Loucy (cell line): ENCODE measurements around the gene CDR2.

Source experiments
- H2AFZ ChIP-seq: fragments of 200-600 bp; sonication (generic); 2 replicates; pipeline ENCODE4 v1.6.0; 2016; ENCODE audit warnings: antibody characterized with exemption, mild to moderate bottlenecking, low read length, moderate library complexity
- H3F3A ChIP-seq: fragments of 200-600 bp; 2 replicates; pipeline ENCODE4 v1.6.0; 2016; ENCODE audit warnings: antibody characterized with exemption, low read depth, mild to moderate bottlenecking
- H3K27me3 ChIP-seq: fragments of 200-600 bp; sonication (generic); 2 replicates; pipeline ENCODE4 v1.6.1; 2014; ENCODE audit warnings: low read length, mild to moderate bottlenecking; ENCODE audit not compliant: insufficient read depth, poor library complexity, severe bottlenecking
- H3K36me3 ChIP-seq: fragments of 200-600 bp; sonication (generic); 2 replicates; pipeline ENCODE4 v1.6.1; 2016; ENCODE audit warnings: low read length; ENCODE audit not compliant: insufficient read depth
- H3K4me1 ChIP-seq: fragments of 200-600 bp; sonication (generic); 2 replicates; pipeline ENCODE4 v1.5.1; 2014; ENCODE audit warnings: low read length, mild to moderate bottlenecking; ENCODE audit not compliant: insufficient read depth, poor library complexity, severe bottlenecking
- H3K4me2 ChIP-seq: fragments of 200-600 bp; sonication (generic); 2 replicates; pipeline ENCODE4 v1.6.0; 2014; ENCODE audit warnings: antibody characterized with exemption, low read length, low read depth, mild to moderate bottlenecking; ENCODE audit not compliant: poor library complexity, severe bottlenecking
- H3K4me3 ChIP-seq: fragments of 200-600 bp; sonication (generic); 2 replicates; pipeline ENCODE4 v1.5.1; 2014; ENCODE audit warnings: low read length, mild to moderate bottlenecking, mixed read lengths; ENCODE audit not compliant: poor library complexity, severe bottlenecking
- H3K79me2 ChIP-seq: fragments of 200-600 bp; sonication (generic); 2 replicates; pipeline ENCODE4 v1.6.1; 2014; ENCODE audit warnings: low read length; ENCODE audit not compliant: insufficient read depth
- H3K9ac ChIP-seq: fragments of 200-600 bp; sonication (generic); 2 replicates; pipeline ENCODE4 v1.6.0; 2014; ENCODE audit warnings: mild to moderate bottlenecking, low read depth, low read length, moderate library complexity; ENCODE audit not compliant: poor library complexity, severe bottlenecking
- H3K9me2 ChIP-seq: fragments of 200-600 bp; sonication (generic); replicated peaks from 2 replicates; pipeline ENCODE4 v1.6.1; 2016; ENCODE audit warnings: low read depth, low read length, mixed read lengths
- H3K9me3 ChIP-seq: fragments of 200-600 bp; sonication (generic); 2 replicates; pipeline ENCODE4 v1.6.1; 2014; ENCODE audit warnings: mild to moderate bottlenecking, antibody characterized with exemption, low read length, low read depth; ENCODE audit not compliant: insufficient read depth
- H4K20me1 ChIP-seq: fragments of 200-600 bp; sonication (generic); 2 replicates; pipeline ENCODE4 v1.6.0; 2014; ENCODE audit warnings: antibody characterized with exemption, low read length, mild to moderate bottlenecking; ENCODE audit not compliant: insufficient read depth, poor library complexity, severe bottlenecking
- CTCF ChIP-seq: fragments of 200-600 bp; sonication (generic); conservative IDR thresholded peaks from 2 replicates; pipeline ENCODE4 v1.5.1; 2014; ENCODE audit warnings: mild to moderate bottlenecking, antibody characterized with exemption, low read length
- EZH2phosphoT487 ChIP-seq: fragments of 200-600 bp; IDR thresholded peaks from 2 replicates; pipeline ENCODE4 v1.6.1; 2018; ENCODE audit warnings: antibody characterized with exemption, mild to moderate bottlenecking, moderate library complexity, borderline replicate concordance

Gene CDR2

DNA sequence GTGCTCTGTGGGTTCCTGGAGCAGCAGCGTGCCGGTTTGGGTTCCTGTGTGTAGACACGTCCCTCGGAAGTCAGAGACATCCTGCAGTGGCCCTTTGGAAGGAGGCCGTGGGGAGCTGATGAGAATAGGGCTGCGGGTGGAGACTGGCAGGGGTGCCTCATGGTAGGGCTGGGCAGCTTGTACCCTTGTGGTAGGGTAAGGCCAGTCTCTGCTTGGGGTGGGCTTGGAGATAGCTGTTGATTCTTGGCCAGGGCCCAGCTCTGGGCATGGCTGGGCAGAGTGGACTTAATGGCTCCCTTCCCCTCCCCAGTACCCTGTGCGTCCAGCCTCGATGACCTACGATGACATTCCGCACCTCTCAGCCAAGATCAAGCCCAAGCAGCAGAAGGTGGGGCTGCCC is 66.6 kb downstream of the CDR2 start:
- peaks cover 2% of the 10 kb centered on the region; the same call in 1 of the 2 replicates for H3K79me2 ChIP-seq
- H3K4me3 ChIP-seq, result no peak overlapping the region
- no peaks in the 10 kb centered on the region for H3K9me3 ChIP-seq
- no peak overlapping the region for H3K9ac ChIP-seq
- no peak overlapping the region for H3K4me2 ChIP-seq
- TF ChIP-seq EZH2phosphoT487, result no peak
- no peak for TF ChIP-seq CTCF
- no peaks in the 10 kb centered on the region for H3K4me1 ChIP-seq
- H3K9me2 ChIP-seq, result no peaks in the 10 kb centered on the region
- no peaks in the 10 kb centered on the region for H4K20me1 ChIP-seq
- H3K27me3 ChIP-seq, result no peaks in the 10 kb centered on the region
- H3K36me3 ChIP-seq, result peaks cover 65% of the 10 kb centered on the region; the same call in 1 of the 2 replicates
- no peaks in the 10 kb centered on the region for H3F3A ChIP-seq
- no peak overlapping the region for H2AFZ ChIP-seq

DNA sequence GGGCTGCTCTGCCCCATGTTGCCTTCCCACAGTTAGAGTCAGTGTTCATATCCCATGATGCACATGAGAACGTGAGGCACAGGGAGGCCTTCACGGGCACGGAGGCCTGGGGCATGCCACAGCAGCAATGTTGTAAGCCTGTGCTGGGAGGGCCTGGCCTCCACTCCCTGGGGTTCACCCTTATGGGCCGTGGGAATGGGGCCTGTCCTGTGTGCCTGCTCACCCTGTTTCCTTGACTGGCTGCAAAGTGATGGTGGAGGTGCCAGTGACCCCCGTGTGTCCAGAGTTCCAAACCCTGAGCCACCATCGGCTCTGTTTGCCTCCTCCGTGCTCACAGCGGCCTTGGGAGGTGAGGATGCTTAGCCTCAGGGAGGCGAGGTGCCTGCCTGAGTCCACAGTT is 67.6 kb downstream of the CDR2 start:
- Histone ChIP-seq H3K4me2 (no peak overlapping the region), H3K4me3 (no peak overlapping the region), H3K9me2 (no peaks in the 10 kb centered on the region), H3K79me2 (peaks cover 11% of the 10 kb centered on the region; the same call in 1 of the 2 replicates), H3K36me3 (peaks cover 58% of the 10 kb centered on the region; the same call in 1 of the 2 replicates), H3K9me3 (no peaks in the 10 kb centered on the region), H3F3A (no peaks in the 10 kb centered on the region), H3K4me1 (no peaks in the 10 kb centered on the region), H2AFZ (no peak overlapping the region), H3K27me3 (no peaks in the 10 kb centered on the region), H4K20me1 (no peaks in the 10 kb centered on the region), H3K9ac (no peak overlapping the region)
- no peak for TF ChIP-seq EZH2phosphoT487
- no peak for TF ChIP-seq CTCF

- H3F3A ChIP-seq, result no peaks in the 10 kb centered on the region
- peaks cover 8% of the 10 kb centered on the region for H3K4me1 ChIP-seq
- H3K4me3 ChIP-seq, result no peak overlapping the region
- no peak overlapping the region for H3K9ac ChIP-seq
- H3K79me2 ChIP-seq, result peaks cover 33% of the 10 kb centered on the region
- no peaks in the 10 kb centered on the region for H3K27me3 ChIP-seq
- H2AFZ ChIP-seq, result no peak overlapping the region
- no peak overlapping the region for H3K4me2 ChIP-seq
- TF ChIP-seq EZH2phosphoT487, result no peak
- no peak for TF ChIP-seq CTCF
- peaks cover 43% of the 10 kb centered on the region; the same call in 1 of the 2 replicates for H3K36me3 ChIP-seq
- H3K9me2 ChIP-seq, result no peaks in the 10 kb centered on the region
- no peaks in the 10 kb centered on the region for H3K9me3 ChIP-seq
- peaks cover 19% of the 10 kb centered on the region for H4K20me1 ChIP-seq
Measured at GRCh38 chr16:22304411-22304810, 70.0 kb downstream of the CDR2 start.
